Ovary (tissue), 3 donors: Measurements from ENCODE around the gene C1orf116.

ENCODE experiments used
- POLR2A ChIP-seq: fragments of 450-650 bp; IDR thresholded peaks from one replicate; pipeline ENCODE4 v1.6.1; 2017; ENCODE audit warnings: antibody characterized with exemption, mild to moderate bottlenecking, moderate library complexity
- TF ChIP-seq, protein P1 (sequence below), 3 donors: fragments of 450-650 bp in 2 of 3; fragments of 200-600 bp in 1 of 3; IDR thresholded peaks; one replicate each; pipeline versions ENCODE4 v1.5.1 to v1.8.0; 2016 to 2022; ENCODE audit warnings: antibody characterized with exemption in 3 of 3, mild to moderate bottlenecking in 1 of 3
- donor health status: DM: no; HTN: no; CAD: no.

GRCh38 chr1:207079706-207080241 lies 47.2 kb upstream of the C1orf116 start:
- TF ChIP-seq, protein P1, sequence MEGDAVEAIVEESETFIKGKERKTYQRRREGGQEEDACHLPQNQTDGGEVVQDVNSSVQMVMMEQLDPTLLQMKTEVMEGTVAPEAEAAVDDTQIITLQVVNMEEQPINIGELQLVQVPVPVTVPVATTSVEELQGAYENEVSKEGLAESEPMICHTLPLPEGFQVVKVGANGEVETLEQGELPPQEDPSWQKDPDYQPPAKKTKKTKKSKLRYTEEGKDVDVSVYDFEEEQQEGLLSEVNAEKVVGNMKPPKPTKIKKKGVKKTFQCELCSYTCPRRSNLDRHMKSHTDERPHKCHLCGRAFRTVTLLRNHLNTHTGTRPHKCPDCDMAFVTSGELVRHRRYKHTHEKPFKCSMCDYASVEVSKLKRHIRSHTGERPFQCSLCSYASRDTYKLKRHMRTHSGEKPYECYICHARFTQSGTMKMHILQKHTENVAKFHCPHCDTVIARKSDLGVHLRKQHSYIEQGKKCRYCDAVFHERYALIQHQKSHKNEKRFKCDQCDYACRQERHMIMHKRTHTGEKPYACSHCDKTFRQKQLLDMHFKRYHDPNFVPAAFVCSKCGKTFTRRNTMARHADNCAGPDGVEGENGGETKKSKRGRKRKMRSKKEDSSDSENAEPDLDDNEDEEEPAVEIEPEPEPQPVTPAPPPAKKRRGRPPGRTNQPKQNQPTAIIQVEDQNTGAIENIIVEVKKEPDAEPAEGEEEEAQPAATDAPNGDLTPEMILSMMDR (IDR thresholded peaks at IDR 0.05): no peak
- no peak for TF ChIP-seq POLR2A
